ENCODE measurements around the gene KIF25. TPM values are rescaled to one million over a fixed set of nuclear protein-coding genes. Genes with fewer than 3 reads are reported as not detected.

The KIF25 gene
- total and polyA plus RNA-seq, 8 donors = 0.63 to 14.8 (median 12.2) TPM

DNA sequence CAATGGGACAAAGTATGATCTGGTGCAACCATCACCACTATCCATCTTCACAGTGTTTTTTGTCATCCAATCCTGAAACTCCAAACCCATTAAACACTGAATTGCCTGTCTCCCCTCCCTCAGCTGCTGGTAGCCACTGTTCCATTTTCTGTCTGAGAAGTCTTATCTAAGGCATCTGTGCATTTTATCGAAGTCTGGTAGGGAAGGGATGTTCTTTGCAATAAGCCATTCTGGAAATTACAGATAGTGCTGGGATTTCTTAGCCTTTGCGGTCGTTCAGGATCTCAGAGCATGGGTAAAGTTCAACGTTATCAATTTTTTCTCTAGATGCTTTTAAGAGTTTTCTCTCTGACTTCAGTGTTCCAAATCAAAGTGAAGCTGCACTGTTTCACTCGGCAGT, 24.1 kb downstream of the KIF25 start:
- no peak for ATAC-seq
- intact Hi-C loops (cut with DNase I) = no loop called here

GRCh38 chr6:168022488-168023321, 25.2 kb downstream of the KIF25 start:
- Histone ChIP-seq H3K27ac (no peak overlapping the region), H3K9me3 (peaks cover 0 to 8% of the 10 kb centered on the region in 2 donors), H3K36me3 (no peaks in the 10 kb centered on the region), H3K27me3 (no peaks in the 10 kb centered on the region), H3K4me3 (no peak overlapping the region), H3K4me1 (no peaks in the 10 kb centered on the region)
- DNase-seq = no peak
- intact Hi-C loops (cut with DNase I) = no loop called here
- no peak for ATAC-seq
- TF ChIP-seq, protein P1, sequence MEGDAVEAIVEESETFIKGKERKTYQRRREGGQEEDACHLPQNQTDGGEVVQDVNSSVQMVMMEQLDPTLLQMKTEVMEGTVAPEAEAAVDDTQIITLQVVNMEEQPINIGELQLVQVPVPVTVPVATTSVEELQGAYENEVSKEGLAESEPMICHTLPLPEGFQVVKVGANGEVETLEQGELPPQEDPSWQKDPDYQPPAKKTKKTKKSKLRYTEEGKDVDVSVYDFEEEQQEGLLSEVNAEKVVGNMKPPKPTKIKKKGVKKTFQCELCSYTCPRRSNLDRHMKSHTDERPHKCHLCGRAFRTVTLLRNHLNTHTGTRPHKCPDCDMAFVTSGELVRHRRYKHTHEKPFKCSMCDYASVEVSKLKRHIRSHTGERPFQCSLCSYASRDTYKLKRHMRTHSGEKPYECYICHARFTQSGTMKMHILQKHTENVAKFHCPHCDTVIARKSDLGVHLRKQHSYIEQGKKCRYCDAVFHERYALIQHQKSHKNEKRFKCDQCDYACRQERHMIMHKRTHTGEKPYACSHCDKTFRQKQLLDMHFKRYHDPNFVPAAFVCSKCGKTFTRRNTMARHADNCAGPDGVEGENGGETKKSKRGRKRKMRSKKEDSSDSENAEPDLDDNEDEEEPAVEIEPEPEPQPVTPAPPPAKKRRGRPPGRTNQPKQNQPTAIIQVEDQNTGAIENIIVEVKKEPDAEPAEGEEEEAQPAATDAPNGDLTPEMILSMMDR (IDR thresholded peaks at IDR 0.05) = no peak

More for the DNA sequence above, 24.1 kb downstream of the KIF25 start:
- TF ChIP-seq, protein P1 (IDR thresholded peaks at IDR 0.05) = no peak
- DNase-seq = no peak
- no peak overlapping the region for H3K27ac ChIP-seq
- no peaks in the 10 kb centered on the region for H3K36me3 ChIP-seq
- no peaks in the 10 kb centered on the region for H3K4me1 ChIP-seq
- peaks cover 0 to 8% of the 10 kb centered on the region in 2 donors for H3K9me3 ChIP-seq
- no peaks in the 10 kb centered on the region for H3K27me3 ChIP-seq
- H3K4me3 ChIP-seq = no peak overlapping the region

GRCh38 chr6:168024951-168025510, 27.6 kb downstream of the KIF25 start:
- H3K4me3 ChIP-seq = no peak overlapping the region
- no peaks in the 10 kb centered on the region for H3K36me3 ChIP-seq
- ATAC-seq = no peak
- intact Hi-C loops (cut with DNase I) = no loop called here
- TF ChIP-seq, protein P1 (IDR thresholded peaks at IDR 0.05) = no peak
- DNase-seq = no peak
- H3K27me3 ChIP-seq = no peaks in the 10 kb centered on the region
- no peaks in the 10 kb centered on the region for H3K4me1 ChIP-seq
- no peaks in the 10 kb centered on the region for H3K9me3 ChIP-seq
- H3K27ac ChIP-seq = no peak overlapping the region

- H3K9me3 ChIP-seq = no peaks in the 10 kb centered on the region
- TF ChIP-seq, protein P1 (IDR thresholded peaks at IDR 0.05) = no peak
- no peak for ATAC-seq
- intact Hi-C loops (cut with DNase I) = no loop called here
- H3K4me3 ChIP-seq = no peak overlapping the region
- H3K4me1 ChIP-seq = peaks cover 0 to 3% of the 10 kb centered on the region in 2 donors
- H3K27ac ChIP-seq = no peak overlapping the region
- no peaks in the 10 kb centered on the region for H3K27me3 ChIP-seq
- no peaks in the 10 kb centered on the region for H3K36me3 ChIP-seq
- peak in 1 of 4 donors; percentile 26 for DNase-seq
These were observed 28.6 kb downstream of the KIF25 start for GRCh38 chr6:168025831-168026710.
